Mucosa of descending colon (tissue), 3 donors: Measurements from ENCODE around the gene EFCAB10. TPM values are rescaled to one million over a fixed set of nuclear protein-coding genes. Genes with fewer than 3 reads are reported as not detected.
A peak's percentile ranks its signal among the peaks of the same experiment; 100 is the strongest.

Experiments used
- ATAC-seq: fragments of 200-7000 bp; cut with Tn5 transposase; one replicate; pipeline ENCODE4 v1.9.1; 2020; ENCODE audit warnings: mild to moderate bottlenecking, moderate library complexity
- DNase-seq, 3 donors: peaks; one replicate each; pipeline ENCODE4 v3.0.0-alpha.2; 2020
- H3K36me3 ChIP-seq: fragments of 200-600 bp; one replicate; pipeline ENCODE4 v1.8.0; 2021; ENCODE audit warnings: low read depth, mild to moderate bottlenecking
- H3K4me1 ChIP-seq: fragments of 200-600 bp; one replicate; pipeline ENCODE4 v1.8.0; 2021; ENCODE audit warnings: low read depth, mild to moderate bottlenecking
- H3K4me3 ChIP-seq: fragments of 200-600 bp; one replicate; pipeline ENCODE4 v1.8.0; 2021; ENCODE audit warnings: mild to moderate bottlenecking
- H3K9me3 ChIP-seq: fragments of 200-600 bp; one replicate; pipeline ENCODE4 v1.8.0; 2021; ENCODE audit warnings: mild to moderate bottlenecking
- CTCF ChIP-seq: fragments of 200-600 bp; IDR thresholded peaks from one replicate; pipeline ENCODE4 v1.8.0; 2022; ENCODE audit warnings: antibody characterized with exemption, mild to moderate bottlenecking
- intact Hi-C, 2 donors: fragments of 100-400 bp; cut with DNase I in 1 of 2; cut with micrococcal nuclease in 1 of 2; formaldehyde crosslinking; loops; one replicate each; pipeline versions ENCODE4 v1.11.0 to v1.11.1; 2022; cut with DNase I, micrococcal nuclease
- long read RNA-seq, 2 donors: library from polyadenylated mRNA; unstranded; transcript quantifications; one replicate each; pipeline ENCODE4 v2.0.0, GENCODE V29; 2019 to 2021
- total RNA-seq, 3 donors: library from RNA; stranded (reverse); fragmentation: NEBNext Ultra II Directional in 2 of 3; extraction: Animal tissue kit (Norgen Biotek cat#: 25700) in 2 of 3; gene quantifications; one replicate each; pipeline versions ENCODE4 v1.2.1 to v1.2.4, GENCODE V29; 2021 to 2023
- donor health status: DM: no; HTN: no; CAD: no; lungs with moderate emphysema.
- donor health status: DM: no; HTN: no; CAD: no.
- donor health status: DM: no; HTN: yes; CAD: no.

EFCAB10 gene
- not detected for total RNA-seq
- long read RNA-seq, donor 1: 0 reads
- long read RNA-seq, donor 2: 0 reads

GRCh38 chr7:105581066-105581811, at the start of gene EFCAB10:
Gene EFCAB10, minus strand, starts transcription at chr7:105581493. Its CDS starts 30 bp downstream, at chr7:105581463.
- DNase-seq: peak; percentile 59 to 78 (median 74)
- Histone ChIP-seq H3K4me3 (no peak within 1 kb of the TSS), H3K36me3 (no peaks in the 10 kb centered on the region), H3K9me3 (peaks cover 4% of the 10 kb centered on the region), H3K4me1 (peaks cover 6% of the 10 kb centered on the region)
- no peak for TF ChIP-seq CTCF
- intact Hi-C loops: no loop called here
- peak; percentile 91 for ATAC-seq

DNA sequence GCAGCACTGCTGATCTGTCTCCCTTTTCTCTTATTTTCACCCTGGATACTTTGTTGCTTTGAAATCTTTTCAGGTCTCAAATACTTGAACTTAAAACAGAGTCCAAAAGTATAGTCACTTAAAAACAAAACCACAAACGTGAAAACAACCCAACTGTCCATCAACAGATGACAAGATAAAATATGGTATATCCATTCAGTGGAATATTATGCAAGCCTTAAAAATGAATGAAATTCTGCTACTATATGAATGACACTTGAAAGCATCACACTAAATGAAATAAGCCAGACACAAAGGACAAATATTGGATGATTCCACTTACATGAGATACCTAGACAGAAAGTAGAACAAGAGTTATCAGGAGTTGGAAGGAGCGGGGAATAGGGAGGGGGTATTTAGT, 44.7 kb upstream of the EFCAB10 start:
- H3K4me3 ChIP-seq: no peak overlapping the region
- H3K36me3 ChIP-seq: no peaks in the 10 kb centered on the region
- no peaks in the 10 kb centered on the region for H3K9me3 ChIP-seq
- no peak for TF ChIP-seq CTCF
- H3K4me1 ChIP-seq: no peaks in the 10 kb centered on the region
- intact Hi-C loops: no loop called here
- ATAC-seq (no peak), DNase-seq (no peak)

- intact Hi-C loops: no loop called here
- Histone ChIP-seq H3K36me3 (no peaks in the 10 kb centered on the region), H3K4me1 (no peaks in the 10 kb centered on the region), H3K4me3 (no peak overlapping the region), H3K9me3 (no peaks in the 10 kb centered on the region)
- no peak for TF ChIP-seq CTCF
- DNase-seq (no peak), ATAC-seq (no peak)
These were observed 42.6 kb upstream of the EFCAB10 start for GRCh38 chr7:105623906-105624305.

DNA sequence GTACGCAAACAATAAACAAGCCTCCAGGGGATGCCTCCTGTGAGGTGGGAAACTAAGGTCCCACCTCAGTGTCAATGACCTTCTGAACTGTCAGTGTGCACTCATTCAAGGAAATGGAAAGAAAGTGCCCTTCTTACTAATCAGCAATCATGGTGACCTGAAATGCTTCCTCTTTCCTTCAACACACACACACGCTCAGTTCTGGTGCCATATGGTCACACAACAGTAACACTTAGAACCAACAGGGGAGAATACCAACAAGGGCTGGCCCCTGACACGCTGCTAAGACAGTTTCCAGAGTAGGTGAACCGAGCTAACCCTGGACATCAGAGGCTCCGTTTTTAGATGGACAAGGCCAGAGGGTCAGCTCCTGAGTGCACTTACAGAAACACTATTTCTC, 42.1 kb upstream of the EFCAB10 start:
- Histone ChIP-seq H3K4me3 (no peak overlapping the region), H3K4me1 (no peaks in the 10 kb centered on the region), H3K36me3 (no peaks in the 10 kb centered on the region), H3K9me3 (no peaks in the 10 kb centered on the region)
- ATAC-seq (no peak), DNase-seq (no peak)
- intact Hi-C loops: no loop called here
- TF ChIP-seq CTCF: no peak

DNA sequence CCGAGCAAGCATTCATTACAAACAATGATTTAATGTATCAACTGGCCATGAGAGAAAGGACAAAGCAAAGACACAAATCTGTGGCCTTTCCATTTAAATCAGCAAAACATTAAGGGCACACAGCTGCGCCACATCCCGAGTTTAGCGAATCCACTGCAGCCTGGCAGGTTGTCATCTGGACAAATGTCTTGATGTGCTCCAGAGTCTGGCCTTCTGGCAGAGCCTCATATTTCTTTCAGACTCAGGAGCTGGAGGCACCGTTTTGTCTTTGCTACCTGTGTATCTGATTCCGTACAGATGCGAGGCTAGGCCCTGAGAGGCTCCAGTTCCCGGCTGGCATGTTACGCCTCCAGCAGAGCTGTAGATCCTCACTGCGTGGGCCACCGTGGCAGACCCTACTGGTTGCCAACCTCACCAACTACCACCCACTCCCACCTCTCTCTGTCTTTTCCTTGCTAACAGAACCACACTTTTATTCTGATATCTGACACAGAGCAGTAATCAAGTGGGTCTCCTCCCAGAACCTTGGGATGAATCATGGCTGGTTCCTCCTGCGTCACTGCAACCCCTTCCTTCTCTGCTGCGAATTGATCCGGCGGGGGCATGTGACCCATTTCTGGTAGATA, 40.9 kb upstream of the EFCAB10 start:
- H3K36me3 ChIP-seq: no peaks in the 10 kb centered on the region
- DNase-seq (no peak), ATAC-seq (no peak)
- H3K4me3 ChIP-seq: no peak overlapping the region
- intact Hi-C loops: no loop called here
- H3K9me3 ChIP-seq: no peaks in the 10 kb centered on the region
- TF ChIP-seq CTCF: no peak
- H3K4me1 ChIP-seq: no peaks in the 10 kb centered on the region
